Heart right ventricle (tissue), 16 donors: ENCODE measurements around the gene TSKS. TPM values are rescaled to one million over a fixed set of nuclear protein-coding genes. Genes with fewer than 3 reads are reported as not detected.
A peak's percentile ranks its signal among the peaks of the same experiment; 100 is the strongest.

Experiments
- ATAC-seq, 8 donors: fragments of 200-7000 bp; cut with Tn5 transposase; one replicate each; pipeline ENCODE4 v1.9.1; 2020; ENCODE audit warnings: mild to moderate bottlenecking in 8 of 8, moderate library complexity in 8 of 8, moderate number of reproducible peaks in 1 of 8
- DNase-seq, 2 donors: peaks; one replicate each; pipeline ENCODE4 v3.0.0-alpha.2; 2020
- H3K27ac ChIP-seq, 10 donors: fragments of 200-600 bp; sonication (generic) in 2 of 10; one replicate each; pipeline versions ENCODE4 v1.5.0 to v1.8.0; 2020 to 2022; ENCODE audit warnings: mild to moderate bottlenecking in 3 of 10
- H3K27me3 ChIP-seq, 7 donors: fragments of 200-600 bp; one replicate each; pipeline ENCODE4 v1.8.0; 2021 to 2022; ENCODE audit warnings: mild to moderate bottlenecking in 2 of 7
- H3K36me3 ChIP-seq, 9 donors: fragments of 200-600 bp; sonication (generic) in 1 of 9; one replicate each; pipeline versions ENCODE4 v1.5.0 to v1.8.0; 2020 to 2022; ENCODE audit warnings: mild to moderate bottlenecking in 2 of 9
- H3K4me1 ChIP-seq, 9 donors: fragments of 200-600 bp; sonication (generic) in 1 of 9; one replicate each; pipeline versions ENCODE4 v1.5.0 to v1.8.0; 2020 to 2022; ENCODE audit warnings: mild to moderate bottlenecking in 4 of 9
- H3K4me3 ChIP-seq, 10 donors: fragments of 200-600 bp; sonication (generic) in 2 of 10; one replicate each; pipeline versions ENCODE4 v1.5.0 to v1.8.0; 2020 to 2022; ENCODE audit warnings: mild to moderate bottlenecking in 7 of 10, moderate library complexity in 2 of 10
- H3K9me3 ChIP-seq, 11 donors: fragments of 200-600 bp in 10 of 11; sonication (generic) in 2 of 11; one replicate each; pipeline versions ENCODE4 v1.5.0 to v1.8.0; 2013 to 2022; ENCODE audit warnings: mild to moderate bottlenecking in 2 of 11, control low read depth in 1 of 11, moderate library complexity in 1 of 11
- CTCF ChIP-seq, 9 donors: fragments of 200-600 bp; sonication (generic) in 2 of 9; IDR thresholded peaks; one replicate each; pipeline versions ENCODE4 v1.5.0 to v1.8.0; 2021 to 2022; ENCODE audit warnings: antibody characterized with exemption in 9 of 9, mild to moderate bottlenecking in 5 of 9, moderate library complexity in 1 of 9
- WGBS, 2 donors: extraction: QIAGEN DNeasy Blood & Tissue Kit; methylation state at CpG; one replicate each; pipeline ENCODE4 v1.1.7; 2013; ENCODE audit warnings: inconsistent platforms in 1 of 2; 5-methylcytosine and 5-hydroxymethylcytosine counted together
- intact Hi-C, 10 donors: fragments of 100-400 bp; cut with DNase I; formaldehyde crosslinking; loops; one replicate each; pipeline versions ENCODE4 v1.11.1 to v1.14.2; 2022
- polyA plus RNA-seq, 2 donors: library from polyadenylated mRNA; stranded (reverse); fragments of 200-250 nt; gene quantifications; one replicate each; pipeline ENCODE4 v1.2.3, GENCODE V29; 2013
- total RNA-seq, 10 donors: library from RNA; stranded (reverse); fragmentation: NEBNext Ultra II Directional in 3 of 10; extraction: Animal tissue kit (Norgen Biotek cat#: 25700) in 3 of 10; gene quantifications; one replicate each; pipeline versions ENCODE4 v1.2.1 to v1.2.4, GENCODE V29; 2021 to 2023
- donor health status: Arrhythmogenic right ventricular cardiomyopathy.
- donor health status: ischemic (EF 13 %, LVEDD 7.1; RV severe dilation, severe dysfunction).
- donor health status: healthy with polysubstance abuse.
- donor health status: DM: no; HTN: yes; CAD: no.
- donor health status: DM: no; HTN: no; CAD: no.
- donor health status: ischemic (EF 25% LVEDD 6.9; RV normal size, moderate dysfunction).
- donor health status: ischemic (EF 25% LVEDD 5.7; RV mildly dilated, moderate dysfunction).
- donor health status: healthy.
- donor health status: DM: yes; HTN: yes; CAD: no.
- donor health status: Ischemic cardiomyopathy.
- donor health status: ischemic (EF 35%, LVEDD 5.7; RV mildly dilated, moderate dysfunction).
- donor health status: nonischemic (EF 11% LVEDD 7.7; RV severe dilation, severe dysfunction).
- donor health status: DM: yes; HTN: yes; CAD: no.
- donor health status: PGD.
- donor health status: ischemic (EF 29% LVEDD 5.4; RV normal size, mild dysfunction).
- donor health status: nonischemic (EF 23%, LVEDD 6.1; RV moderate dilation, normal function).

TSKS gene
- total and polyA plus RNA-seq, 12 donors = 0.15 to 3.4 (median 0.40) TPM; not detected in 2

GRCh38 chr19:49700563-49700962, 62.5 kb downstream of the TSKS start:
- H3K4me3 ChIP-seq = no peak overlapping the region
- DNase-seq = no peak
- peaks cover 0 to 6% (median 4%) of the 10 kb centered on the region in 7 donors for H3K27me3 ChIP-seq
- ATAC-seq = peak in 1 of 8 donors; percentile 49
- H3K9me3 ChIP-seq = no peaks in the 10 kb centered on the region
- WGBS, 2 donors = 58 to 64% methylated on average over 11 of the region's 11 CpGs
- H3K36me3 ChIP-seq = no peaks in the 10 kb centered on the region
- intact Hi-C loops = no loop called here
- no peaks in the 10 kb centered on the region for H3K4me1 ChIP-seq
- H3K27ac ChIP-seq = no peak overlapping the region
- no peak for TF ChIP-seq CTCF (IDR thresholded peaks at IDR 0.05)

- 93 to 97% methylated on average over 5 of the region's 5 CpGs for WGBS, 2 donors
- DNase-seq (no peak), ATAC-seq (no peak)
- no peaks in the 10 kb centered on the region for H3K9me3 ChIP-seq
- H3K27me3 ChIP-seq = peaks cover 0 to 6% (median 4%) of the 10 kb centered on the region in 7 donors
- no peak overlapping the region for H3K4me3 ChIP-seq
- no peaks in the 10 kb centered on the region for H3K36me3 ChIP-seq
- no peaks in the 10 kb centered on the region for H3K4me1 ChIP-seq
- no peak overlapping the region for H3K27ac ChIP-seq
- no peak for TF ChIP-seq CTCF (IDR thresholded peaks at IDR 0.05)
- intact Hi-C loops = no loop called here
Observed at GRCh38 chr19:49699364-49699763, 63.7 kb downstream of the TSKS start.

GRCh38 chr19:49696865-49697264, 66.2 kb downstream of the TSKS start:
- Histone ChIP-seq H3K36me3 (no peaks in the 10 kb centered on the region), H3K4me1 (no peaks in the 10 kb centered on the region), H3K27ac (no peak overlapping the region), H3K4me3 (no peak overlapping the region), H3K9me3 (no peaks in the 10 kb centered on the region), H3K27me3 (peaks cover 0 to 14% (median 4%) of the 10 kb centered on the region in 7 donors)
- no peak for ATAC-seq
- TF ChIP-seq CTCF (IDR thresholded peaks at IDR 0.05) = no peak
- DNase-seq = no peak
- WGBS, 2 donors = 95 to 98% methylated on average over 7 of the region's 7 CpGs
- intact Hi-C loops = no loop called here

GRCh38 chr19:49696115-49696514, 67.0 kb downstream of the TSKS start:
- Histone ChIP-seq H3K4me1 (peaks cover 3 to 7% (median 6%) of the 10 kb centered on the region in 9 donors), H3K27me3 (peaks cover 0 to 17% (median 1%) of the 10 kb centered on the region in 7 donors), H3K9me3 (no peaks in the 10 kb centered on the region), H3K4me3 (no peak overlapping the region), H3K36me3 (no peaks in the 10 kb centered on the region), H3K27ac (no peak overlapping the region)
- intact Hi-C loops = no loop called here
- DNase-seq = no peak
- ATAC-seq = no peak
- 86 to 94% methylated on average over 6 of the region's 6 CpGs for WGBS, 2 donors
- TF ChIP-seq CTCF (IDR thresholded peaks at IDR 0.05) = no peak
